Inferior parietal cortex (tissue), 1 donor: ENCODE data around the gene GOLGB1.
"Not testable (repeated sequence)": the region's sequence is repeated elsewhere in the genome, so short reads cannot be mapped to it uniquely, and the experiment has no call there.

ENCODE experiments used
- DNase-seq: peaks from one replicate; pipeline ENCODE4 v3.0.0-alpha.2; 2016; ENCODE audit errors: extremely low spot score

GOLGB1 gene

GRCh38 chr3:121749276-121750086 lies at the start of gene GOLGB1:
Gene GOLGB1 (minus strand): TSS chr3:121749741. CDS start chr3:121730971, 18,770 bp downstream.
- DNase-seq: peak; percentile 99

DNA sequence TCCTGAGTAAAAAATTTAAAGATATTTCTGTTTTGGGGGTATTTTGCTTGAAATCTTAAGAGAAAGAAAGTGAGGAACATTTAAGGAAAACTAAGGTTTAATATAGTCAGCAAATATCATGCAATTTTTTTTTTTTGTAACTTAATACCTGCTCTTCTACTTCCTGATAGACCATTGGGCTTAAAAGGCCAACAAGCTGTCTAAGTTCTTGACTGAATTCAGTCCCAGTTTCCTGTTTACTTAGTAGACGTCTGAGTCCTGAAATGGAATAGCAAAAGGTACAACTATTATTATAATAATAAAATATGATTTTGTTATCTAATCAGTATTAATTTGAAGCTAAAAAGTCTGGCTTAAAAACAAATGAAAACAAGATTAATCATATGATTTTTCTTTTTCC lies 47.4 kb upstream of the GOLGB1 start:
- no peak for DNase-seq

DNA sequence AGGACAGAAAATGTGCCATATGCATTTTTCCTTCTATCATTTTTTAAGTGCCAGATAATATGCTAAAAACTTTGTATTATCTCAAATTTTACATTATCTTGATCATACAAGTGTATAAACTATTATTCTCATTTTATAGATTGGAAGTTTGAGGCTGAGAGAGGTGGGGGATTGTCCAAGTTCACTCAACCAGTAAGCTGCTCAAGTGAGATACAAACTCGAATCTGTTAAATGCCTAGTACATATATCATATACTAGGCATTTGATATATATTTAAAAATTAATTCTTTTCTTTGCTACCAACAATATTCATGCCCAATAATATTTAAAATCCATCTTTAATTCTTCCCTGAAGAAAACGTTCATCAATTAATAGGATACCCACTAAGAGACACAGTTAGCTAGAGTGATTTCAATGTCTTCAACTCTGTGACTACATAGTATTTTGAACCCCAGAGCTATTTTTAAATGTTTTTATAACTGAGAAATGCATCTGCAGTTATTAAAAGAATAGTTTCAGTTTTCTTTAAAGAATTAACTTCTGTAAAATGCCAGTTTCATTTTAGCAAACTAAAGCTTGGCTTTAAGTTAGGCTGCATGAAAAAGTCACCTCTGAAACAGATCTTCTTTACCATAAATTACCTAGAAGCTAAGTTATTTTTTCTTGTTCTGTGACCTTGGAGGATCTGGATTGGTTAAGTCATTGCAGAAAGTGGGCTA lies 44.9 kb upstream of the GOLGB1 start:
- no peak for DNase-seq

DNA sequence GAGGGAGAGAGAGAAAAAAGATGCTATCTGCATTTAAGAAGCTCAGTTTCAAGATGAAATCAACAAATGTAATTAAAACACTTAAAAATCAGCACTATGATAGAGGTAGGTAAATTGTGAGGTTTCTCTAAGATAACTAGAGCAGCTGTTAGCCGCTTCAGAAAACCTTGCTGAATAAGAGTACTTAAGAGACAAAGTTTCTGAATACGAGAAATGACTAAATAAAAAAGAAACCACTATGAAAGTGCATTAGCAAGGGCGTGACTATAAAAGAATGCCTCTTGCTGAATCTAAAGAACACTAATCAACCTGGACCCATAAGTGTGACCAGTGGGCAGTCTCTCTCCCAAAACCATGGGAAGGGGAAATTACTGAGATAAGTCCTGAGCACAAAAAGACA lies 43.5 kb upstream of the GOLGB1 start:
- no peak for DNase-seq

- DNase-seq: no peak
These were observed 36.9 kb upstream of the GOLGB1 start for GRCh38 chr3:121786485-121786884.

DNA sequence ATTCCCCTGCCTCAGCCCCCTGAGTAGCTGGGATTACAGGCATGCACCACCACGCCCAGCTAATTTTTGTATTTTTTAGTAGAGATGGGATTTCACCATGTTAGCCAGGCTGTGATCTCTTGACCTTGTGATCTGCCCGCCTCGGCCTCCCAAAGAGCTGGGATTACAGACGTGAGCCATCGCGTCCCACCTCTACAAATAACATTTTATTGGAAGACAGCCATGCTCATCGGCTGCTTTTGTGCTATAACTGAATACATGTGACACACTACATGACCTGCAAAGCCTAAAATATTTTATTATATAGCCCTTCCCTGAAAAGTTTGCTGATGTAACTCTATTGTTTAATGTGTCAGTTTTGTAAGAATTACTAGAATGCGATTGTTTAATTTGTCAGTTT lies 33.2 kb upstream of the GOLGB1 start:
- not testable (repeated sequence) for DNase-seq

- no peak for DNase-seq
These were observed 32.1 kb upstream of the GOLGB1 start for GRCh38 chr3:121781611-121782010.

DNA sequence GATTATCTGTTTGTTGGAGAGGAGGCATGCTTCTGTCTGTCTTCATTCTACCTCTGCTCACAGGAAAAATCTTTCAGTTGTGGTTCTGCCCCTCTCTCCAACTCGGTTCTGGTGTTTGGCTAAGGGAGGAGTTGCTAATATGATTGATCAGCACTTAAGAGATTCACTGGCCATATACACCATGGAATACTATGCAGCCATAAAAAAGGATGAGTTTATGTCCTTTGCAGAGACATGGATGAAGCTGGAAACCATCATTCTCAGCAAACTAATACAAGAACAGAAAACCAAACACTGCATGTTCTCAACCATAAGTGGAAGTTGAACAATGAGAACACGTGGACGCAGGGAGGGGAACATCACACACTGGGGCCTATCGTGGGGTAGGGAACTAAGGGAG lies 25.6 kb upstream of the GOLGB1 start:
- DNase-seq: not testable (repeated sequence)

GRCh38 chr3:121769246-121769645 lies 19.7 kb upstream of the GOLGB1 start:
- no peak for DNase-seq

DNA sequence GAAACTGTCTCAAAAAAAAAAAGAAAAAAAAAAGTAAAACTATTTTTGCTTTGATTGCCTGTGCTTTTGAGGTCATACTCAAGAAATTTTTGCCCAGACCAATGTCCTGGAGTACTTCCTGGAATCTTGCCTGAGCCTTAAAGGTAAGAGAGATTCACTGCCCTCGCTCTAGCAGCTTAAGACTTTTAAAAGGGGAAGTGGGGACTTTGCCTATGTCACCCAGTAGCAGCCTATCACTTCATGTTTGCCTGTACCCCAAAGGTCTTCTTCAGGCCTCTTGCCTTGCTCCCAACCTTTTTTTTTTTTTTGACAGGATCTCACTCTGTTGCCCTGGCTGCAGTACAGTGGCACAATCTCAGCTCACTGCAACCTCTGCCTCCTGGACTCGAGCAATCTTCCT lies 18.9 kb upstream of the GOLGB1 start:
- no peak for DNase-seq

DNA sequence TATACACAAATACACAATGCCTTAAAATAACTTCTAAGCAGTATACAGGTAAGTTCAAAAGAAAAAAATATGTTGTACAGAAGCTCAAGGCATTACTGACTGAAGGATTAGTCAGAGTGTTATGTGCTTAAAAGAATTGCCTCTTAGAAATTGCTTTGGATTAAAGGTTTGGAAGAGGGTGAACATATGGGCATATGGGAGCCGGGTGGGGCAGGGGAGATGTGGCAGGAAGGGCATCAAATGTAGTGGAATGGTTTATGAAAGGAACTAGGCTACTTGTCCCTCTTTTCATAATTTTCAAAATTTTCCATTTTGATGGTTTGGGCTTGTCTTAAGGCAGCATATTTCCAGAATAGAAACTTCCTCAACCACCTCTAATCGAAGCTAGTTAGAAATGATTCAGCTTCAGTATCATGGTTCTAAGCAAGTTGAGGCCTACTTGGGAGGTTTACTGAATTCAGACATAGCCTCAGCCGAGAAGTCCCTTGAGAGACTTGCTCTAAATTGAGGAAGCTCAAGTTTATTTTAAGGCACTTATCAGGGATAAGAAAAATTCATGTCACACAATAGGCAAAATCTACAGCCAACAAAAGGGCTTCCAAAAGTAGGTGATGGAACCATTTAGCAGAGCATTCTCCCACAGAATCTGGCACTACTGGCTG lies 10.1 kb upstream of the GOLGB1 start:
- DNase-seq: no peak

- DNase-seq: no peak
These were observed 9.3 kb upstream of the GOLGB1 start for GRCh38 chr3:121758727-121759450.

DNA sequence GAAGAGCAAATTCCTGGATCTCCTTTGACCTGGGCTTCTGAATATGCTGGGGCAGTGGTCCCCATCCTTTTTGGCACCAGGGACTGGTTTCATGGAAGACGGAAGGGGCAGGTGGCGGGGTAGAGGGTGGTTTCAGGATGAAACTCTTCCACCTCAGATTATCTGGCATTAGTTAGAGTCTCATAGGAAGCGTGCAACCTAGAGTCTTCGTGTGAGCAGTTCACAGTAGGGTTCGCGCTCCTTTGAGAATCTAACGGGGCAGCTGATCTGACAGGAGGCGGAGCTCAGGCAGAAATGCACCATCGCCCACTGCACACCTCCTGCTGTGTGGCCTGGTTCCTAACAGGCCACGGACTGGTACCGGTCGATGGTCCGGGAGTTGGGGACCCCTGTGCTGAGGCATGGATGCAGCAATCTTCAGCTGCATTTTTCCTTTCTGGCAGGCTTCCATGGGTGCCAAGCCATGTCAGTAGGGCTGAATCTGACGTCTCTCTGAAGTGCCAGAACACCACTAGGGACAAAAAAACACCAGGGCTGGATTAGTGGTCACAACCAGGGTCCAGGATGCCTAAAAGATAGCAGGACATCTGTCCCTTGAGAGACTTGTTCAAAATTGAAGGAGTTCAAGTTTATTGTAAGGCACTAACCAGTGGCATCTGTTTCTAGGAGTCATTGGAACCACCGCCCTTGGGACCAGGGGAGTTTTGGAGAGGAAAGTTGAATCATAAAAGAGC lies 8.4 kb upstream of the GOLGB1 start:
- DNase-seq: no peak

DNA sequence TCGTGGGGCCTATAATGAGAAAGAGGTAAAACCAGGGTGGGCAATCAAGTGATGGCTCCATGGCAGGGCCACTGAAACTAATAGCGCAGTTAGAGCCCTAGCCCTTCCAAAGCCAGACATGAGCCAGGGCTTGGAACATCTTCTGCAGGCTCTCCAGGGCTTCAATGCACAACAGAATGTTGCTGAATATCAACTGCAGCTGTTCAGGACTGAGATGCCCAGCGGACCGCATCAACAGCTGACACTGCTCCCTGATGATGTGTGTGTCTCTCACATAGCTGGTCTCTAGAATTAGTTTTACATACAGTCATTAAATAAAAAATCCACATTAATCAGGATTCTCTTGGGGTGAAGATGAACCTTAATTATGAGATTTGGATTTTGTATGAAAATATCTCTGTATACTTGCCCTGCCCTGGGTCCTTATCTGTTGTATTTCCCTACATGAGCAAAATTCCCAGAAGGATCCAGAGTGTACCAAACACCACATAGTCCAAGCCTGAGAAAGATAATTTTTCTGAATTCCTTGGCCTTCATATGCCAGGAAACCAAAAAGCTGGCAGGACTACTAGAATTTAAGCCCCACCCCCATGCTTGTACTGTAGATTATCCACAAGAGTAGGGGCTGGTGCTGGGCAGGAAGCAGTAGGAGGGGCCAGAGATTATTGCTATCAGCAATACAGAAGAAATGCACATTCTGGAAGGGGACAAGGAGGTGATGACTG lies 7.7 kb upstream of the GOLGB1 start:
- no peak for DNase-seq

DNA sequence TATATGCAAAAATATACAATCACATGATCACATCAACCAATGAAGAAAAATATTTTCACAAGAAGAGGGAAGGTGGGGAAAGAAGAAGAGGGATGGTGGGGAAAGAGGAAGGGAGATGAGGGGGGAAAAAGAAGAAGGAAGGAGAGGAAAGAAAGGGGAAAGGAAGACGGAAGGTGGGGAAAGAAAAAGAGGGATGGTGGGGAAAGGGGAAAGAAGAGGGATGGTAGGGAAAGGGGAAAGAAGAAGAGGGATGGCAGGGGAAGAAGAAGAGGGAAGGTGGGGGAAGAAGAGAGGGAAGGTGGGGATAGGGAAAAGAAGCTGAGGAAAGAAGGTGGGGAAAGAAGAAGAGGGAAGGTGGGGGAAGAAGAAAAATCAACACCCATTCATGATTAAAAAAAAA lies 3.2 kb upstream of the GOLGB1 start:
- no peak for DNase-seq

DNA sequence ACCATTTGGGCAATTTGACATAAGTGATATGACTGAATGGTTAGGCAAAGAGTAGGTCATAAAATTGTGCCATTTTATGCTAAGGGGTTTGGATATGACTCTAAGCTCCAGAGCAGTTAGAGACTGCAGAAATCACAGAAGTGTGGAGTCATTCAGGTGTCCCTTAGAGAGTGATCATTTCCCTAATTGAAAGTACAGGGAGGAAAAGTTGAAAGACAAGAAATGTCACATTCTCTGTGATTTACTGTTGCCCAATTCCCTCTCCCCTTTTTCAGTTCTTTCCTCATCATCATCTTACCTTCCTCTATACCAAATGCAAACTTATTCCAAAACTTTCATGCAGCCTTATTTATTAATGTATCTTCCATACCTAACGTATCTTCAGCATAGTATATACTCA lies 2.7 kb upstream of the GOLGB1 start:
- DNase-seq: no peak

- DNase-seq: no peak
These were observed 510 bp upstream of the GOLGB1 start for GRCh38 chr3:121750087-121750415.

DNA sequence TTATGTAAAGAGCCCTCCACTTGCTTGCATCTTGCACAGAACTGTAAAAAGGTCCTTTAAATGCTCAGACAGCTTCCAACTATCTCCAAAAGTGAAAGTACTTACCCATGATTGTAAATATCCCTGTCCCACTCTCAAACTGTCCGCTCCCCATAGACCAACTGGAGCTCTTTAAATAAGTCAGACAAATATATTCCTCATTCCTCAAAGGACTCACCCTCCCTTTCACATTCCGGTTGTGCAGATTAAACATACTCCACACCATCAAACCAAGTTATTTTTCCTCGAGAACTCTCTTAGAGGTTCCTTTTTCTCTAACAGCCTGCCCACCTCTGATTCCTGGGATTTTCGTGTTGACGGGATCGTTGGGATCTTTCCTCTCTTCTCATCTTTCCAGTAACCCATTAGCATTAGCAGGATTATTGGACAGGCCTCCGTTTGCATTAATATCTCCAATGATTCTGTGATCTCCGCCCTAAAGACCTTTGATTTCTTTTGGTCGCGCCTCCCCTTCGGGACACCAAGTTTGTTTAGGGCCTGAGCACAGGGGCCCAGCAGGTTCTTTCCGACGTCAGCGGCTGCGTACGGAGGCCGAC lies 763 bp downstream of the GOLGB1 start:
- peak; percentile 43 for DNase-seq

- no peak for DNase-seq
These were observed 1.6 kb downstream of the GOLGB1 start for GRCh38 chr3:121747976-121748375.

- not testable (repeated sequence) for DNase-seq
These were observed 6.4 kb downstream of the GOLGB1 start for GRCh38 chr3:121743106-121743505.
